Stimulated activated CD4-positive, alpha-beta T cell treated with anti-CD3 and anti-CD28 coated beads, Interleukin-4, amount 100 ng/mL, for 4 hours (primary cell): Measurements from ENCODE around the gene FAAH.

Source experiments
- DNase-seq, 2 experiments: peaks; one replicate each; pipeline ENCODE4 v3.0.0-alpha.2; 2020

The FAAH gene

GRCh38 chr1:46423574-46424240 is 29.6 kb downstream of the FAAH start:
- no peak for DNase-seq

- DNase-seq = no peak
Measured at GRCh38 chr1:46424730-46425129, 30.6 kb downstream of the FAAH start.

GRCh38 chr1:46425726-46426125 is 31.6 kb downstream of the FAAH start:
- no peak for DNase-seq

GRCh38 chr1:46427541-46427940 is 33.4 kb downstream of the FAAH start:
- DNase-seq = no peak

GRCh38 chr1:46429436-46429835 is 35.3 kb downstream of the FAAH start:
- no peak for DNase-seq

- DNase-seq = no peak
Measured at GRCh38 chr1:46431695-46432094, 37.6 kb downstream of the FAAH start.

GRCh38 chr1:46432781-46433327 is 38.7 kb downstream of the FAAH start:
- no peak for DNase-seq

- no peak for DNase-seq
Measured at GRCh38 chr1:46434358-46434757, 40.2 kb downstream of the FAAH start.

GRCh38 chr1:46436844-46437243 is 42.7 kb downstream of the FAAH start:
- DNase-seq = no peak

GRCh38 chr1:46437723-46438122 is 43.6 kb downstream of the FAAH start:
- no peak for DNase-seq

- no peak for DNase-seq
Measured at GRCh38 chr1:46438346-46438745, 44.2 kb downstream of the FAAH start.

GRCh38 chr1:46440478-46440877 is 46.4 kb downstream of the FAAH start:
- DNase-seq = no peak

GRCh38 chr1:46442317-46443161 is 48.4 kb downstream of the FAAH start:
- DNase-seq = peak; percentile 50 to 68

GRCh38 chr1:46444466-46444865 is 50.3 kb downstream of the FAAH start:
- no peak for DNase-seq

GRCh38 chr1:46445773-46446256 is 51.7 kb downstream of the FAAH start:
- no peak for DNase-seq

GRCh38 chr1:46446646-46447498 is 52.8 kb downstream of the FAAH start:
- peak; percentile 64 to 76 for DNase-seq

- no peak for DNase-seq
Measured at GRCh38 chr1:46447499-46448108, 53.5 kb downstream of the FAAH start.

GRCh38 chr1:46448109-46448911 is 54.2 kb downstream of the FAAH start:
- DNase-seq = no peak

GRCh38 chr1:46449223-46450159 is 55.4 kb downstream of the FAAH start:
- DNase-seq = no peak

GRCh38 chr1:46450160-46450517 is 56.0 kb downstream of the FAAH start:
- DNase-seq = no peak
